Stomach (tissue), 4 donors: ENCODE results near the gene SLC26A4.

Source experiments
- POLR2A ChIP-seq, 4 donors: fragments of 450-650 bp; IDR thresholded peaks; one replicate each; pipeline ENCODE4 v1.6.1; 2016; ENCODE audit warnings: antibody characterized with exemption in 4 of 4, control low read depth in 2 of 4, mild to moderate bottlenecking in 1 of 4, moderate library complexity in 1 of 4
- POLR2AphosphoS5 ChIP-seq, 3 donors: sonication (generic); formaldehyde crosslinking; IDR thresholded peaks; one replicate each; pipeline ENCODE4 v1.6.1; 2016; ENCODE audit warnings: antibody characterized with exemption in 3 of 3
- TF ChIP-seq, protein P1 (sequence below), 7 experiments: fragments of 450-650 bp in 4 of 7; fragments of 200-600 bp in 3 of 7; sonication (generic) in 3 of 7; IDR thresholded peaks; one replicate each; pipeline ENCODE4 v1.5.1; 2016 to 2019; ENCODE audit warnings: antibody characterized with exemption in 7 of 7, control low read depth in 2 of 7, mild to moderate bottlenecking in 1 of 7

DNA sequence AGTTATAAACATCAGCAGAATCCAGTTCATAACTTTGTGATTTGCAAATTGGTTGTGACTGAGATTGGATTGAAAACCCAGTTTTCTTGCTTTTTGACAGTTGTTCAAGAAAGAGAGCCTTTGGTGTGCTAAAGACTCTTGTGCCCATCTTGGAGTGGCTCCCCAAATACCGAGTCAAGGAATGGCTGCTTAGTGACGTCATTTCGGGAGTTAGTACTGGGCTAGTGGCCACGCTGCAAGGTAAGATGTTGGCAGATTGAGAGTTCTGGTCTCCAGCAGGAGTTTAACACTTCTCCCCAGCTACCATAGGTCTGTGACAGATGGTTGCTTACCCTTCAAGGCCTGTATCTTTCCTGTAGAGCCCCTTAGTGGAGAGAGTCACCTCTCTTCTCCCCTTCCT lies 2.6 kb downstream of the SLC26A4 start:
- TF ChIP-seq, protein P1, sequence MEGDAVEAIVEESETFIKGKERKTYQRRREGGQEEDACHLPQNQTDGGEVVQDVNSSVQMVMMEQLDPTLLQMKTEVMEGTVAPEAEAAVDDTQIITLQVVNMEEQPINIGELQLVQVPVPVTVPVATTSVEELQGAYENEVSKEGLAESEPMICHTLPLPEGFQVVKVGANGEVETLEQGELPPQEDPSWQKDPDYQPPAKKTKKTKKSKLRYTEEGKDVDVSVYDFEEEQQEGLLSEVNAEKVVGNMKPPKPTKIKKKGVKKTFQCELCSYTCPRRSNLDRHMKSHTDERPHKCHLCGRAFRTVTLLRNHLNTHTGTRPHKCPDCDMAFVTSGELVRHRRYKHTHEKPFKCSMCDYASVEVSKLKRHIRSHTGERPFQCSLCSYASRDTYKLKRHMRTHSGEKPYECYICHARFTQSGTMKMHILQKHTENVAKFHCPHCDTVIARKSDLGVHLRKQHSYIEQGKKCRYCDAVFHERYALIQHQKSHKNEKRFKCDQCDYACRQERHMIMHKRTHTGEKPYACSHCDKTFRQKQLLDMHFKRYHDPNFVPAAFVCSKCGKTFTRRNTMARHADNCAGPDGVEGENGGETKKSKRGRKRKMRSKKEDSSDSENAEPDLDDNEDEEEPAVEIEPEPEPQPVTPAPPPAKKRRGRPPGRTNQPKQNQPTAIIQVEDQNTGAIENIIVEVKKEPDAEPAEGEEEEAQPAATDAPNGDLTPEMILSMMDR (IDR thresholded peaks at IDR 0.05), result no peak
- TF ChIP-seq POLR2AphosphoS5 (IDR thresholded peaks at IDR 0.05) (no peak), POLR2A (IDR thresholded peaks at IDR 0.05) (no peak)
